HFFc6 (cell line): ENCODE results near the gene MOSMO. TPM values are rescaled to one million over a fixed set of nuclear protein-coding genes. Genes with fewer than 3 reads are reported as not detected.

ENCODE experiments used
- DNase-seq: peaks from one replicate; pipeline ENCODE4 v3.0.0-alpha.2; 2018
- H3K27ac Mint-ChIP-seq: 2 replicates; pipeline ENCODE4 v1.8.0; 2020; ENCODE audit warnings: mild to moderate bottlenecking, mixed read lengths
- H3K27me3 Mint-ChIP-seq: 2 replicates; pipeline ENCODE4 v1.8.0; 2021; ENCODE audit warnings: mild to moderate bottlenecking, moderate library complexity, mixed read lengths; ENCODE audit not compliant: insufficient read depth
- H3K36me3 Mint-ChIP-seq: 2 replicates; pipeline ENCODE4 v1.8.0; 2021; ENCODE audit warnings: low read depth, mixed read lengths
- H3K4me1 Mint-ChIP-seq: 2 replicates; pipeline ENCODE4 v1.8.0; 2020; ENCODE audit warnings: low read depth, mixed read lengths
- H3K4me3 Mint-ChIP-seq: 2 replicates; pipeline ENCODE4 v1.8.0; 2020; ENCODE audit warnings: mild to moderate bottlenecking, moderate library complexity, mixed read lengths
- H3K9me3 Mint-ChIP-seq: 2 replicates; pipeline ENCODE4 v1.8.0; 2020; ENCODE audit warnings: mild to moderate bottlenecking, mixed read lengths
- total RNA-seq, 6 experiments: library from RNA; stranded (reverse); fragmentation: NEBNext Ultra II Directional; extraction: Animal tissue kit (Norgen Biotek cat#: 25700); gene quantifications; 2 replicates in 1 of 6; 3 replicates in 5 of 6; pipeline ENCODE4 v1.2.3, GENCODE V29; 2021
- TF ChIP-seq, protein P1 (sequence below): fragments of 200-600 bp; sonication (generic); IDR thresholded peaks from 2 replicates; pipeline ENCODE4 v1.5.0; 2021; ENCODE audit warnings: antibody characterized with exemption, mild to moderate bottlenecking

The MOSMO gene
- total RNA-seq, 6 experiments from 2014 or later = 16.9 to 28.2 (median 22.7) TPM

DNA sequence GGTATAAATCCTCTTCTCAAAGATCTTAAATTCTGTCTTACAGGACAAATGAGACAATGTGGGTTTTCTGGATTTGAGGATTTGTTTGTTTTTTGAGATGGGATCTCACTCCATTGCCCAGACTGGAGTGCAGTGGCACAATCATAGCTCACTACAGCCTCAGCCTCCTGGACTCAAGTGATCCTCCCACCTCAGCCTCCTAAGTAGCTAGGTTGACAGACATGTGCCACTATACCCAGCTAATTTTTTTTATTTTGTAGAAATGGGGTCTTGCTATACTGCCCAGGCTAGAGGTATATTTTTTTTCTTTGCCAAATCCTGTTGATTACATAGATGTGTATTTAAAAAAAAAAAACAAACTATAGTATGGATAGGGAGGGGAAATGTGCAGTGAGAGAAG lies 122.6 kb downstream of the MOSMO start:
- H3K27ac Mint-ChIP-seq = no peak overlapping the region
- H3K9me3 Mint-ChIP-seq = no peaks in the 10 kb centered on the region
- H3K36me3 Mint-ChIP-seq = no peaks in the 10 kb centered on the region

DNA sequence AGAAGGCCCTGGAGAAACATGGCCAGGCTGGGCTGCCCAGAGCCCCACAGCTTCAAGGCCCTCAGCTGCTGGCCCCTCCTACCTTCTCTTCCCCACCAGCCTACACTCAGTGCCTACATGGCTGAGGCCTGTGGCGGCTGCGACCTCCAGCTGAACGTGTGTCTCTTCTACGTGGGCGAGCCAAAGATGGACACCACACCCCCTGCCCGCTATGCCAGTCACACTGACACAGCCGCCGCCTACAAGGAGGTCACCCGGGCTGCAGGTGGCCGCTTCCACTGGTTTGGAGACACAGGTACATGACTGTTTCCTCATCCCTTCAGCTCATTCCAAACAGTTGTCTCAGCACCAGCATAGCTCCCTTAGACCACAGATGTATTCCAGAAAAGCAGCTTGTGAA lies 124.9 kb downstream of the MOSMO start:
- H3K27me3 Mint-ChIP-seq = peaks cover 27% of the 10 kb centered on the region
- no peak for DNase-seq
- H3K4me1 Mint-ChIP-seq = no peaks in the 10 kb centered on the region
- TF ChIP-seq, protein P1, sequence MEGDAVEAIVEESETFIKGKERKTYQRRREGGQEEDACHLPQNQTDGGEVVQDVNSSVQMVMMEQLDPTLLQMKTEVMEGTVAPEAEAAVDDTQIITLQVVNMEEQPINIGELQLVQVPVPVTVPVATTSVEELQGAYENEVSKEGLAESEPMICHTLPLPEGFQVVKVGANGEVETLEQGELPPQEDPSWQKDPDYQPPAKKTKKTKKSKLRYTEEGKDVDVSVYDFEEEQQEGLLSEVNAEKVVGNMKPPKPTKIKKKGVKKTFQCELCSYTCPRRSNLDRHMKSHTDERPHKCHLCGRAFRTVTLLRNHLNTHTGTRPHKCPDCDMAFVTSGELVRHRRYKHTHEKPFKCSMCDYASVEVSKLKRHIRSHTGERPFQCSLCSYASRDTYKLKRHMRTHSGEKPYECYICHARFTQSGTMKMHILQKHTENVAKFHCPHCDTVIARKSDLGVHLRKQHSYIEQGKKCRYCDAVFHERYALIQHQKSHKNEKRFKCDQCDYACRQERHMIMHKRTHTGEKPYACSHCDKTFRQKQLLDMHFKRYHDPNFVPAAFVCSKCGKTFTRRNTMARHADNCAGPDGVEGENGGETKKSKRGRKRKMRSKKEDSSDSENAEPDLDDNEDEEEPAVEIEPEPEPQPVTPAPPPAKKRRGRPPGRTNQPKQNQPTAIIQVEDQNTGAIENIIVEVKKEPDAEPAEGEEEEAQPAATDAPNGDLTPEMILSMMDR = no peak
- no peaks in the 10 kb centered on the region for H3K36me3 Mint-ChIP-seq
- H3K27ac Mint-ChIP-seq = no peak overlapping the region
- no peaks in the 10 kb centered on the region for H3K9me3 Mint-ChIP-seq
- H3K4me3 Mint-ChIP-seq = no peak overlapping the region

More for the DNA sequence above, 122.6 kb downstream of the MOSMO start:
- TF ChIP-seq, protein P1 = no peak
- H3K27me3 Mint-ChIP-seq = peaks cover 16% of the 10 kb centered on the region
- no peaks in the 10 kb centered on the region for H3K4me1 Mint-ChIP-seq
- DNase-seq = no peak
- H3K4me3 Mint-ChIP-seq = no peak overlapping the region

Other genes with a start within 250 kb of the MOSMO start
- gene NPIPB4, start 150.4 kb upstream of the MOSMO start, total RNA-seq = 10 to 100 TPM; 35.3 to 49.8 (median 40.8) TPM
- 100 to 1,000 TPM; 169 to 187 (median 173) TPM for gene UQCRC2, start 54.8 kb upstream of the MOSMO start, total RNA-seq
- gene PDZD9, start 7.0 kb upstream of the MOSMO start, total RNA-seq = not detected
- under 1 TPM in 2 of 6 experiments, not detected in 4; 0.09 to 0.41 TPM for gene VWA3A, start 84.4 kb downstream of the MOSMO start, total RNA-seq
- gene SDR42E2, start 154.4 kb downstream of the MOSMO start, total RNA-seq = not detected
- gene EEF2K, start 198.2 kb downstream of the MOSMO start, total RNA-seq = 10 to 100 TPM; 21.5 to 26.6 (median 23.5) TPM